NCI-H1417 treated with DMSO at 0.1 percent for 48 hours (cell line): ENCODE results near the gene CLK3.
A peak's percentile ranks its signal among the peaks of the same experiment; 100 is the strongest.
"Not testable (repeated sequence)": the region's sequence is repeated elsewhere in the genome, so short reads cannot be mapped to it uniquely, and the experiment has no call there.

Experiments
- DNase-seq: peaks from one replicate; lab custom pipeline; 2025; lab: John Stamatoyannopoulos, UW

The CLK3 gene

GRCh38 chr15:74642734-74643664 lies 27.4 kb downstream of the CLK3 start:
- no peak for DNase-seq

GRCh38 chr15:74643665-74644204 lies 28.1 kb downstream of the CLK3 start:
- no peak for DNase-seq

- DNase-seq: no peak
These were observed 30.8 kb downstream of the CLK3 start for GRCh38 chr15:74646480-74646879.

DNA sequence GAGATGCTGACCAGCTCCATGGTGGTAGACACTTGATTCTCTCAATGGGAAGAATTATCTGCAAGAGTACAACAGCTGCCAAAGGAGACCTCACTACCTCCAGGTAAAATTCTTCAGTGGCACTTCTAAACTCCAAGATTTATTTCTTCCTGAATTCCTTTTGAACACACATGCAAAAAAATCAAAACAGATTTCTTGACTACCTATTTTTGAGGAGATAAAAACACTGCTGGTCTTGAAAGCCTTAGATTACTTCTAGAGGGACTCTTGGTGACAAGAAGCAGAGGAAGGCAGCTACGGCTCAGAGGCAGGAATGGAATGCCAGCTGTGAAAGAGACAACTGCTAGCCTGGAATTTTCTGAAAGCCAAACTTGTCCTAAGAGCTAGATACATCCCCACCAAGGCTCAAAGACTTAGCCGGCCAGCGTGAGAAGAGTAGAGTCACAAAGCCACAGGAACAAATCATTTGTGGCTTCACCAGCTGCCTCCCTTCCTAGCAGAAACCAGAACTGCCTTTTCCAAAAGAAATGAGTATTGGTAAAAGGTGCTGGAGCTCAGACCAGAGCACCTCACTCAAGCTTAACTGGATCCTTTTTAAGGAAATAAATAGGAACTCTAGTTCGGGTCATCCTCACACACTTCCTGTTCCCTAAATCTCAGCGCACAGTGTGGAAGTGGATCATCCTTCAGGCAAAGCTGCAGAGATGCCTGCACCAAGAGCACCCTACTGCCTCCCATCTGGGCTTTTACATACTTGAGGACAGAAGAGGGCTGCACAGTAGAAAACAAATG lies 32.6 kb downstream of the CLK3 start:
- DNase-seq: no peak

GRCh38 chr15:74651242-74651741 lies 35.7 kb downstream of the CLK3 start:
- DNase-seq: peak; percentile 78

- no peak for DNase-seq
These were observed 37.9 kb downstream of the CLK3 start for GRCh38 chr15:74653426-74654102.

- no peak for DNase-seq
These were observed 39.8 kb downstream of the CLK3 start for GRCh38 chr15:74655424-74655823.

GRCh38 chr15:74656935-74657535 lies 41.4 kb downstream of the CLK3 start:
- no peak for DNase-seq

DNA sequence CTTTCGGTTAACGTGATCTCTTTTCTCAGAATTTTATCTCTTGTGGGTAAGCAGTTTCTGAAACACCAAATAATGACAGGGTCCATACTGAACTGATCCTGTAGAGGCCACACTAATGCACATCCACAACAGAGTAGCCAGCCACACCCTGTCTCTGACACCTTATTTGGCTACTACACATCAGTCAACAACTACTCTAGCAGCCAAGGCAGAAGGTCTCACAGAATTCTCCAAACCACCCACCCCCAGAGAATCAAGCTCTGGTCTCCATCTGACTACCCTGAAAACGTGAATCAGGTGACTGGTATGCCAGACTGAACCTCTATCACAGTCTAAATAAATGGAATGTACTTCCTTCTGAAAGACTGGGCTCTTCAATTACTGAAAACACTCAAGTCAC lies 42.2 kb downstream of the CLK3 start:
- DNase-seq: no peak

GRCh38 chr15:74661280-74661679 lies 45.6 kb downstream of the CLK3 start:
- not testable (repeated sequence) for DNase-seq

DNA sequence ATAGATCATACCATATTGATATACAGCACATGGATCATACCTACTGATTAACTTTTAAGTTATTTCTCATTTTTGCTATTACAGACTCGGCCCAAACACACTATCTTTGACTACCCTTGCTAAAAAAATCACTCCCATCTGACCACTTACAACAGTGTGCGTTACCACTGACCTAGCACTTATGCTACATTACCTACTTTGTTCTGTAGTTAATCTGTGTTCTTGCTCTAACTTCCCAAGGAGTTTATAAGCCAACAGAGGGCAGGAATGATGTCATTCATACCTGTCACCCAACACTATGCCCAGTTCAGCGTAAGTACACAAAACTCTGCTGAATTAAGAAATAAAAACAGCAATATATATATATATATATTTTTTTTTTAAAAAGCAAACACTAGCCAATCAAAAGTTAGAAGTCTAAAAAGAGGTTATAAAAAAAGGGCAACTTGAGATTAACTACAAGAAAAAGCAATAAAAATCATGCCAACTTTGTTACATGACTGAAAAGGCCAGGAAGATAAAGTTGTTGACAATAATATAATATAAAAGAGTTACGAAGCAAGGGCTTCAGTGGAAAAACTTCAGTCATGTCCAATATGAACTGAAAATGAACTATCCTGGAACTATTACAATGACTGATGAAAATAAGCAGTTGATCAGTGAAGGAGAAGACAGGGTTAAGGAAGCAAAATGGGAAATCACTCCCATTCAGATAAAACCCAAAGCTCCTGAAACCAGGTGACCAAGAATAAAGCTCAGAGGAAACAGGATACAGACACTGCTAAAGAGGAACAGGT lies 46.6 kb downstream of the CLK3 start:
- no peak for DNase-seq

- DNase-seq: no peak
These were observed 47.8 kb downstream of the CLK3 start for GRCh38 chr15:74663303-74664027.

DNA sequence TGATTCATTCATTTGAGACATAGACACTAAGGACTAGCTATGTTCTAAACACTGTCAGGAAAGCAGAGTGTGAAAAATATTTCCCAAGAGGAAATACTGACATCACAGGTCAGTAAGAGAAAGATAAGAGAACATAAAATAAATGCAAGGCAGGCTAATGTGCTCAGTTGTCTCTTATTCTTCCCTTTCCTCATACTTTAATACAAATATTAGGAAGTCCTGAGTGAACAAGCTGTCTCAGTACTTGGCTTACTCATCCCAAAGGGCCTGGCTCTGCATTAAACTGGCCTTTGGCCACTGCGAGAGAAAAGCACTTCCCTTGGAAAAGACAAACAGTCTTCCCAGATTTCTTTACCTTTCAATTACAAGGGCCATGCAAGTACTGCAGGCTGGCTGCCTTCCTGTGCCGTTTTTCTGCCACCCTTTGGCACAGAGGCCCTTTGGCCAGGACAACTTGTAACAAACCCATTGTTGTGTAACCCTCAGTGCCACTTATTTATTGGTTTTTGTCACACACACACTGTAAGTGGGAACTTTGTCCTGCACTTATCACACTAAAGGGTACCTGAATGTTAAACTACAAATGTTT lies 48.5 kb downstream of the CLK3 start:
- no peak for DNase-seq

DNA sequence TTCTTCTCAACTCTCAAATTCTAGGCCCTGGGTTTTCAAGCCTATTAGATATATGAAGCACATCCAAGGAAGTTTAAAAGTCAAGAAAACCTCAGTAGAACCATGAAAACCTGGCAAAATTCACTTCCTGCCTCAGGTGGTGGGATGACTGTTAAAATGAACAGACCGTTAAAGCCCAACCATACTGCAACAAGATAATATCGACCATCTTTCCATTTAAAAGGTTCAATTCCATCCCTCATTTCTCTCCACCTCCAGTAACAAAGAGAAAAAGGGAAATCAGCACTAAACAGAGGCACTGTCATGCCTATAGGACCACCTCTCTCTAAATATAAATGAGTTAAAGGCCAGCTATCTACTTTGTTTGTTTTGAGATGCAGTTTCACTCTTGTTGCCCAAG lies 49.0 kb downstream of the CLK3 start:
- DNase-seq: no peak

GRCh38 chr15:74667975-74668374 lies 52.3 kb downstream of the CLK3 start:
- no peak for DNase-seq

- no peak for DNase-seq
These were observed 54.0 kb downstream of the CLK3 start for GRCh38 chr15:74669627-74670026.

- DNase-seq: no peak
These were observed 58.5 kb downstream of the CLK3 start for GRCh38 chr15:74674161-74674560.

- no peak for DNase-seq
These were observed 61.2 kb downstream of the CLK3 start for GRCh38 chr15:74676801-74677200.
